AG09309 (cell line): ENCODE measurements around the gene CADPS2.
A peak's percentile ranks its signal among the peaks of the same experiment; 100 is the strongest.

Experiments
- DNase-seq: peaks from one replicate; pipeline ENCODE4 v3.0.0-alpha.2; 2010; ENCODE audit warnings: low read depth
- H3K4me3 ChIP-seq: 2 replicates; pipeline ENCODE4 v1.5.1; 2011; ENCODE audit warnings: mild to moderate bottlenecking, low read depth, low read length, moderate library complexity; ENCODE audit not compliant: control insufficient read depth
- TF ChIP-seq, protein P1 (sequence below): IDR thresholded peaks from 2 replicates; pipeline ENCODE4 v1.5.1; 2011; ENCODE audit warnings: mild to moderate bottlenecking, low read depth, low read length, inconsistent platforms; ENCODE audit not compliant: insufficient read depth, control insufficient read depth; ENCODE audit errors: missing control alignments

The CADPS2 gene

DNA sequence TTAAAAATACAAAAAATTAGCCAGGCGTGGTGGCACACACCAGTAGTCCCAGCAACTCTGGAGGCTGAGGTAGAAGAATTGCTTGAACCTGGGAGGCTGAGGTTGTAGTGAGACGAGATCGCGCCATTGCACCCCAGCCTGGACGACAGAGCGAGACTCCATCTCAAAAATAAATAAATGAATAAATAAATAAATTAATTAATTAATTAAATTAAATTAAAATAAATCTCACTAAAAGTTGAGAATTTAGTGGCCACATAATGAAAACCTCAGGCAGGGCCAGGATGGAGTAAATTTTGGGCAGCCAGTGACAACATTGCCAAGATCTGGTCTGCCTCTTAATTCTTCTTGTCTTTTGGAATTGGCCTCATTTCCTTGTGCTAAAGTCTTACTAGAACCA is 394.3 kb downstream of the CADPS2 start:
- no peak for DNase-seq
- TF ChIP-seq, protein P1, sequence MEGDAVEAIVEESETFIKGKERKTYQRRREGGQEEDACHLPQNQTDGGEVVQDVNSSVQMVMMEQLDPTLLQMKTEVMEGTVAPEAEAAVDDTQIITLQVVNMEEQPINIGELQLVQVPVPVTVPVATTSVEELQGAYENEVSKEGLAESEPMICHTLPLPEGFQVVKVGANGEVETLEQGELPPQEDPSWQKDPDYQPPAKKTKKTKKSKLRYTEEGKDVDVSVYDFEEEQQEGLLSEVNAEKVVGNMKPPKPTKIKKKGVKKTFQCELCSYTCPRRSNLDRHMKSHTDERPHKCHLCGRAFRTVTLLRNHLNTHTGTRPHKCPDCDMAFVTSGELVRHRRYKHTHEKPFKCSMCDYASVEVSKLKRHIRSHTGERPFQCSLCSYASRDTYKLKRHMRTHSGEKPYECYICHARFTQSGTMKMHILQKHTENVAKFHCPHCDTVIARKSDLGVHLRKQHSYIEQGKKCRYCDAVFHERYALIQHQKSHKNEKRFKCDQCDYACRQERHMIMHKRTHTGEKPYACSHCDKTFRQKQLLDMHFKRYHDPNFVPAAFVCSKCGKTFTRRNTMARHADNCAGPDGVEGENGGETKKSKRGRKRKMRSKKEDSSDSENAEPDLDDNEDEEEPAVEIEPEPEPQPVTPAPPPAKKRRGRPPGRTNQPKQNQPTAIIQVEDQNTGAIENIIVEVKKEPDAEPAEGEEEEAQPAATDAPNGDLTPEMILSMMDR, result no peak
- no peak overlapping the region for H3K4me3 ChIP-seq

DNA sequence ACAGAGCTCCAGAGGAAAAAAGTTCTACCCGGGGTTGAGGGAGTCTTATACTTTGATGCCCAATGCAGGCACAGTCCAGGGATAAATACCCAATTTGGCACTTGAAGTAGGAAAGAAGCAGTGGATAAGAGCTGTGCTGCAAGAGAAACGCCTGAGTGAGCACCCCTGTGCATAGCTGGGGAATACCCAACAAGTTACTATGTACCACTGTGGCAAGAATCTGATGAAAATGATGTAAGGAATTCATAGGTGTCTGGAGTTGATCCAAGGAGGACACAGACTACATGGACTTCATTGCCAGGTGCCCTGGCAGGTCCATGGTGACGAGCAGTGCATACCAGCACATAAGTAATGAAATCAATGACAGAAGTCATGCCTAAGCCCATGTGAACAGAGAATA is 398.0 kb downstream of the CADPS2 start:
- DNase-seq, result no peak
- TF ChIP-seq, protein P1, result no peak
- no peak overlapping the region for H3K4me3 ChIP-seq

- DNase-seq, result no peak
- TF ChIP-seq, protein P1, result no peak
- no peak overlapping the region for H3K4me3 ChIP-seq
These were observed 399.1 kb downstream of the CADPS2 start for GRCh38 chr7:122487131-122487530.

DNA sequence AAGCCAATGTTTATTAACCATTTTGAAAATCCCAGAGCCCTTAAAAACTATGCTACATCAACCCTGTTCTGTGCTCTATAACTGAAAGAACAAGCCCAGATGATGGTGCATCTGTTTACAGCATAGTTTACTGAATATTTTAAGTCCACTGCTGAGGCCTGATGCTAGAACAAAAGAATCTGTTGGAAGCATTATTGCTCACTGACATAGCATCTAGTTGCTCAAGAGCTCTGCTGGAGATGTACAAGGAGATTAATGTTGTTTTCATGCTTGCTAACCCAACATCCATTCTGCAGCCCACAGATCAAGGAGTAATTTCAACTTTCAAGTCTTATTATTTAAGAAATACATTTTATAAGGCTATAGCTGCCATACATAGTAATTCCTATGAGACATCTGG is 400.4 kb downstream of the CADPS2 start:
- TF ChIP-seq, protein P1, result no peak
- DNase-seq, result peak; percentile 14
- no peak overlapping the region for H3K4me3 ChIP-seq

DNA sequence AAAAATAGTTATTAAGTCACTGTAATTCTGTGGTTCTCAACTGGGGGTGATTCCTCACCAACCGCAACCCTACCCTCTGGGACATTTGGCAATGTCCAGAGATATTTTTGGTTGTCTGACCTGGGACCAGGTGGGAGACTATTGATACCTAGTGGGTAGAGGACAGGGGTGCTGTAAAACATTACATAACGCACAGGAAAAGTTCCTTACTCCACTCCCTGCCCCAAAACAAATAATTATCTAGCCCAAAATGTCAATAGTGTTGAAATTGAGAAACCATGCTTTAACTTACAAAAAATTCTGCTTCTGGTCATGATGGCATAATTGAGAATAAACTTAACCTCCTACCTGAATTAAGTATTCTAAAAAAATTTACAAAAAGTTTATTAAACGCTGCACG is 404.0 kb downstream of the CADPS2 start:
- H3K4me3 ChIP-seq, result no peak overlapping the region
- TF ChIP-seq, protein P1, result no peak
- DNase-seq, result no peak

DNA sequence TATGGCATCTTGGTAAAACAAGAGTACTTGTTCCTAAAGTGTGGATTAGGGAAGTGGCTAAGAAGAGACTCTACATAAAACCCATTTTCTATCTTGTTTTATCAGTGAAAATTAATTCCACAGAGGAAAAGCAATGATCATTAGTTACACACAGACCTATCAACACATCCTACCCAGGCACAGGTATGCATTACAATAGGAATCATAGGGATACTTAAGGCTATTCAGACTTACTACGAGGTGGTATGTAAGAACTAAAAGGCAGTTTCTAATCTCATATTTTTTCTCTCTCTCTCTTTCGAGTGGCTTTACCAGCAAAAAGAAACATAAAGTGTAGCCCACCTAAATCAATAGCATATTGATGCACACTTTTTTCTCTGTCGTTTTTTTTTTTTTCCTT is 415.4 kb downstream of the CADPS2 start:
- TF ChIP-seq, protein P1, result no peak
- no peak overlapping the region for H3K4me3 ChIP-seq
- no peak for DNase-seq

- no peak overlapping the region for H3K4me3 ChIP-seq
- DNase-seq, result no peak
- TF ChIP-seq, protein P1, result no peak
These were observed 417.3 kb downstream of the CADPS2 start for GRCh38 chr7:122468945-122469344.
